ENCODE data around the gene SMPX.
"Not testable (repeated sequence)": the region's sequence is repeated elsewhere in the genome, so short reads cannot be mapped to it uniquely, and the experiment has no call there.

GRCh38 chrX:21775128-21775527 lies 17.2 kb upstream of the SMPX start:
- TF ChIP-seq EZH2 (IDR thresholded peaks at IDR 0.05; ENCODE audit: low read length, missing control alignments): not testable (repeated sequence)
- TF ChIP-seq, protein P1, sequence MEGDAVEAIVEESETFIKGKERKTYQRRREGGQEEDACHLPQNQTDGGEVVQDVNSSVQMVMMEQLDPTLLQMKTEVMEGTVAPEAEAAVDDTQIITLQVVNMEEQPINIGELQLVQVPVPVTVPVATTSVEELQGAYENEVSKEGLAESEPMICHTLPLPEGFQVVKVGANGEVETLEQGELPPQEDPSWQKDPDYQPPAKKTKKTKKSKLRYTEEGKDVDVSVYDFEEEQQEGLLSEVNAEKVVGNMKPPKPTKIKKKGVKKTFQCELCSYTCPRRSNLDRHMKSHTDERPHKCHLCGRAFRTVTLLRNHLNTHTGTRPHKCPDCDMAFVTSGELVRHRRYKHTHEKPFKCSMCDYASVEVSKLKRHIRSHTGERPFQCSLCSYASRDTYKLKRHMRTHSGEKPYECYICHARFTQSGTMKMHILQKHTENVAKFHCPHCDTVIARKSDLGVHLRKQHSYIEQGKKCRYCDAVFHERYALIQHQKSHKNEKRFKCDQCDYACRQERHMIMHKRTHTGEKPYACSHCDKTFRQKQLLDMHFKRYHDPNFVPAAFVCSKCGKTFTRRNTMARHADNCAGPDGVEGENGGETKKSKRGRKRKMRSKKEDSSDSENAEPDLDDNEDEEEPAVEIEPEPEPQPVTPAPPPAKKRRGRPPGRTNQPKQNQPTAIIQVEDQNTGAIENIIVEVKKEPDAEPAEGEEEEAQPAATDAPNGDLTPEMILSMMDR (conservative IDR thresholded peaks at IDR 0.05 in 1 of 2, IDR thresholded peaks at IDR 0.05 in 1 of 2; ENCODE audit: low read depth in 1 of 2, low read length in 2 of 2): not testable (repeated sequence)

Measured in fibroblast of lung (primary cell).